Stimulated activated CD4-positive, alpha-beta T cell treated with anti-CD3 and anti-CD28 coated beads, Interleukin-2, amount 100 ng/mL, for 4 hours (primary cell): ENCODE data around the gene SLC7A1.
A peak's percentile ranks its signal among the peaks of the same experiment; 100 is the strongest.
"Not testable (repeated sequence)": the region's sequence is repeated elsewhere in the genome, so short reads cannot be mapped to it uniquely, and the experiment has no call there.

Source experiments
- DNase-seq: peaks from one replicate; pipeline ENCODE4 v3.0.0-alpha.2; 2020; ENCODE audit warnings: low read depth

Gene SLC7A1

GRCh38 chr13:29595380-29596063 lies at the start of gene SLC7A1:
TSS of gene SLC7A1 (minus strand) at chr13:29595688. CDS start at chr13:29536188, 59,500 bp downstream.
- peak; percentile 87 for DNase-seq

GRCh38 chr13:29640665-29641064 lies 45.2 kb upstream of the SLC7A1 start:
- DNase-seq: no peak

- DNase-seq: not testable (repeated sequence)
These were observed 41.3 kb upstream of the SLC7A1 start for GRCh38 chr13:29636831-29637230.

- no peak for DNase-seq
These were observed 29.5 kb upstream of the SLC7A1 start for GRCh38 chr13:29624997-29625396.

- DNase-seq: no peak
These were observed 26.4 kb upstream of the SLC7A1 start for GRCh38 chr13:29621841-29622240.

- DNase-seq: no peak
These were observed 25.7 kb upstream of the SLC7A1 start for GRCh38 chr13:29621051-29621800.

GRCh38 chr13:29619995-29620394 lies 24.5 kb upstream of the SLC7A1 start:
- no peak for DNase-seq

GRCh38 chr13:29613101-29613500 lies 17.6 kb upstream of the SLC7A1 start:
- no peak for DNase-seq

GRCh38 chr13:29607465-29607864 lies 12.0 kb upstream of the SLC7A1 start:
- no peak for DNase-seq

- DNase-seq: no peak
These were observed 10.5 kb upstream of the SLC7A1 start for GRCh38 chr13:29605860-29606526.

GRCh38 chr13:29598321-29598720 lies 2.8 kb upstream of the SLC7A1 start:
- no peak for DNase-seq

GRCh38 chr13:29597706-29598105 lies 2.2 kb upstream of the SLC7A1 start:
- DNase-seq: no peak

GRCh38 chr13:29597246-29597645 lies 1.8 kb upstream of the SLC7A1 start:
- no peak for DNase-seq

- no peak for DNase-seq
These were observed 553 bp upstream of the SLC7A1 start for GRCh38 chr13:29596064-29596418.

GRCh38 chr13:29594710-29595379 lies 643 bp downstream of the SLC7A1 start:
- peak; percentile 69 for DNase-seq

GRCh38 chr13:29594303-29594709 lies 1.2 kb downstream of the SLC7A1 start:
- DNase-seq: peak; percentile 24

- DNase-seq: no peak
These were observed 1.7 kb downstream of the SLC7A1 start for GRCh38 chr13:29593605-29594297.

GRCh38 chr13:29591310-29591709 lies 4.2 kb downstream of the SLC7A1 start:
- DNase-seq: no peak

- DNase-seq: no peak
These were observed 5.5 kb downstream of the SLC7A1 start for GRCh38 chr13:29589967-29590366.

- DNase-seq: no peak
These were observed 6.3 kb downstream of the SLC7A1 start for GRCh38 chr13:29589234-29589633.

- DNase-seq: no peak
These were observed 7.8 kb downstream of the SLC7A1 start for GRCh38 chr13:29587645-29588044.
